HCT116 (cell line): ENCODE results near the gene VAV1. TPM values are rescaled to one million over a fixed set of nuclear protein-coding genes. Genes with fewer than 3 reads are reported as not detected.

Source experiments
- ATAC-seq: fragments of 200-7000 bp; cut with Tn5 transposase; 2 replicates; pipeline ENCODE4 v1.9.1; 2020; ENCODE audit warnings: mild to moderate bottlenecking, moderate library complexity
- BruUV-seq: library from RNA; stranded (reverse); fragments of 400-500 nt; replicated peaks from 2 replicates; lab custom pipeline; 2021; lab: Mats Ljungman, UMichigan
- CTCF ChIA-PET: fragments of 300-600 bp; sonication (Branson Sonifier 250); formaldehyde crosslinking; loops from one replicate; lab custom pipeline; 2021; ENCODE audit warnings: antibody characterized with exemption; lab: Charles Lee
- POLR2A ChIA-PET: fragments of 300-600, 350-600 bp; sonication (Branson Sonifier 250); formaldehyde crosslinking; loops from one replicate; lab custom pipeline; 2021; ENCODE audit warnings: antibody characterized with exemption; lab: Charles Lee
- RAD21 ChIA-PET, 2 experiments: fragments of 300-600 bp; sonication (Branson Sonifier 250); formaldehyde crosslinking; loops; one replicate each; lab custom pipeline; 2023; ENCODE audit warnings: low total read pairs in 2 of 2; ENCODE audit not compliant: uncharacterized antibody in 2 of 2, unreplicated experiment in 2 of 2, low non-redundant PET in 1 of 2; lab: Charles Lee
- DNase-seq: peaks from one replicate; pipeline ENCODE4 v3.0.0-alpha.2; 2010; ENCODE audit warnings: low read depth, low spot score
- H2AFZ ChIP-seq: fragments of 200-600 bp; shearing (Covaris generic), sonication (generic); 2 replicates; pipeline ENCODE4 v1.6.1; 2017; ENCODE audit warnings: low read depth, mixed run types, mixed read lengths, antibody characterized with exemption, low read length; ENCODE audit not compliant: poor library complexity, severe bottlenecking
- H3K27ac ChIP-seq: 2 replicates; pipeline ENCODE4 v1.5.1; 2012; ENCODE audit warnings: low read depth, low read length
- H3K27me3 ChIP-seq: fragments of 200-600 bp; sonication (generic); 2 replicates; pipeline ENCODE4 v1.6.1; 2016; ENCODE audit warnings: mixed run types, low read length, mixed read lengths; ENCODE audit not compliant: insufficient read depth
- H3K36me3 ChIP-seq, 2 experiments: fragments of 200-500 bp in 1 of 2; fragments of 200-600 bp in 1 of 2; sonication (Bioruptor generic) in 1 of 2; sonication (generic) in 1 of 2; 2 replicates each; pipeline versions ENCODE4 v1.5.1 to v1.6.1; 2014 to 2016; ENCODE audit warnings: low read length in 2 of 2, inconsistent platforms in 1 of 2, mixed read lengths in 1 of 2, mixed run types in 1 of 2; ENCODE audit not compliant: insufficient read depth in 2 of 2, control insufficient read depth in 1 of 2
- H3K4me1 ChIP-seq, 2 experiments: fragments of 200-600 bp in 1 of 2; sonication (generic) in 1 of 2; 2 replicates each; pipeline versions ENCODE4 v1.5.1 to v1.6.1; 2012 to 2017; ENCODE audit warnings: low read length in 2 of 2, inconsistent platforms in 1 of 2, mild to moderate bottlenecking in 1 of 2, mixed read lengths in 1 of 2, mixed run types in 1 of 2, moderate library complexity in 1 of 2; ENCODE audit not compliant: insufficient read depth in 2 of 2, control insufficient read depth in 1 of 2
- H3K4me2 ChIP-seq: fragments of 200-600 bp; sonication (generic); 2 replicates; pipeline ENCODE4 v1.6.1; 2017; ENCODE audit warnings: mixed run types, low read length, mixed read lengths
- H3K4me3 ChIP-seq, 2 experiments: fragments of 200-600 bp in 1 of 2; sonication (generic) in 1 of 2; replicated peaks in 1 of 2; 2 replicates each; pipeline ENCODE4 v1.5.1; 2011 to 2016; ENCODE audit warnings: low read length in 2 of 2, control low read depth in 1 of 2, low read depth in 1 of 2, mild to moderate bottlenecking in 1 of 2, mixed read lengths in 1 of 2, mixed run types in 1 of 2
- H3K79me2 ChIP-seq: fragments of 200-600 bp; sonication (generic); 2 replicates; pipeline ENCODE4 v1.6.1; 2017; ENCODE audit warnings: mild to moderate bottlenecking, mixed run types, low read length, moderate library complexity, mixed read lengths; ENCODE audit not compliant: insufficient read depth
- H3K9ac ChIP-seq: fragments of 200-600 bp; sonication (generic); 2 replicates; pipeline ENCODE4 v1.6.1; 2016; ENCODE audit warnings: low read length, mixed read lengths
- H3K9me2 ChIP-seq: fragments of 200-600 bp; sonication (generic), shearing (Covaris generic); 2 replicates; pipeline ENCODE4 v1.6.1; 2017; ENCODE audit warnings: mixed run types, mild to moderate bottlenecking, moderate library complexity; ENCODE audit not compliant: insufficient read depth
- H3K9me3 ChIP-seq, 2 experiments: fragments of 200-500 bp in 1 of 2; fragments of 200-600 bp in 1 of 2; sonication (Bioruptor generic) in 1 of 2; sonication (generic) in 1 of 2; 2 replicates each; pipeline ENCODE4 v1.6.1; 2014 to 2017; ENCODE audit warnings: low read length in 2 of 2, mixed read lengths in 2 of 2, inconsistent platforms in 1 of 2, low read depth in 1 of 2, mild to moderate bottlenecking in 1 of 2, mixed run types in 1 of 2, moderate library complexity in 1 of 2; ENCODE audit not compliant: control insufficient read depth in 1 of 2, insufficient read depth in 1 of 2
- H4K20me1 ChIP-seq: fragments of 200-600 bp; sonication (generic), shearing (Covaris generic); 2 replicates; pipeline ENCODE4 v1.6.1; 2017; ENCODE audit warnings: mixed run types, mild to moderate bottlenecking, moderate library complexity; ENCODE audit not compliant: insufficient read depth
- CTCF ChIP-seq, 3 experiments: fragments of 200-600 bp in 1 of 3; sonication (generic) in 1 of 3; IDR thresholded peaks in 2 of 3; conservative IDR thresholded peaks in 1 of 3; 2 replicates each; pipeline ENCODE4 v1.5.1; 2012 to 2017; ENCODE audit warnings: low read depth in 2 of 3, low read length in 2 of 3, antibody characterized with exemption in 1 of 3, borderline replicate concordance in 1 of 3, control low read depth in 1 of 3, mild to moderate bottlenecking in 1 of 3, mixed read lengths in 1 of 3, mixed run types in 1 of 3, moderate library complexity in 1 of 3; ENCODE audit not compliant: insufficient read depth in 1 of 3
- EGR1 ChIP-seq: IDR thresholded peaks from 2 replicates; pipeline ENCODE4 v1.6.1; 2012; ENCODE audit warnings: low read depth
- ELF1 ChIP-seq: IDR thresholded peaks from 2 replicates; pipeline ENCODE4 v1.6.1; 2012; ENCODE audit warnings: low read depth, borderline replicate concordance
- JUND ChIP-seq: IDR thresholded peaks from 2 replicates; pipeline ENCODE4 v1.6.1; 2012
- POLR2A ChIP-seq: IDR thresholded peaks from 2 replicates; pipeline ENCODE4 v1.7.0; 2011; ENCODE audit warnings: borderline replicate concordance; ENCODE audit not compliant: insufficient read depth, insufficient read length; ENCODE audit errors: extremely low read depth
- RAD21 ChIP-seq: IDR thresholded peaks from 2 replicates; pipeline ENCODE4 v1.6.1; 2012; ENCODE audit warnings: low read depth, mild to moderate bottlenecking
- REST ChIP-seq: IDR thresholded peaks from 2 replicates; pipeline ENCODE4 v1.6.1; 2012; ENCODE audit warnings: low read depth
- SIN3A ChIP-seq: IDR thresholded peaks from 2 replicates; pipeline ENCODE4 v1.6.1; 2012; ENCODE audit warnings: low read depth
- SRF ChIP-seq: IDR thresholded peaks from 2 replicates; pipeline ENCODE4 v1.6.1; 2012; ENCODE audit warnings: low read depth
- TCF7L2 ChIP-seq: IDR thresholded peaks from 2 replicates; pipeline ENCODE4 v1.7.0; 2011; ENCODE audit warnings: borderline replicate concordance, inconsistent platforms; ENCODE audit not compliant: insufficient read depth, insufficient read length; ENCODE audit errors: extremely low read depth
- intact Hi-C: fragments of 100-400 bp; cut with micrococcal nuclease; formaldehyde crosslinking; loops from 2 replicates; pipeline ENCODE4 v1.10.0; 2022
- total RNA-seq: library from RNA; stranded (reverse); gene quantifications from one replicate; pipeline ENCODE4 v1.2.1, GENCODE V29; 2021; ENCODE audit not compliant: unreplicated experiment
- TF ChIP-seq, protein P1 (sequence below): IDR thresholded peaks from 2 replicates; pipeline ENCODE4 v1.6.1; 2012

Gene VAV1
- total RNA-seq, 1 experiment from 2014 or later = 20.6 TPM

DNA sequence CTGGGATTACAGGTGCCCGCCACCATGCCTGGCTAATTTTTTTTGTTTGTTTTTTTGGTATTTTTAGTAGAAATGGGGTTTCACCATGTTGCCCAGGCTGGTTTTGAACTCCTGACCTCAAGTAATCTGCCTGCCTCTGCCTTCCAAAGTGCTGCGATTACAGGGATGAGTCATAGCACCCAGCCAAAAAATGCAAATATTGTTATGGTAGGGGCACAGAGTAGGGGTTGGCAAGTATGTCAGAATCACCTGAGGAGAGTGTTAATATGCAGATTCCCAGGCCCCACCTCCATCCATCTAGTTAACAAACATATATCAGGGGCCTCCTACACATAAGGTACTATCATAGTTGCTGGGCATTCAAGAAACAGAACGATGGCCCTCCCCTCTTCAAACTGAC is 44.7 kb downstream of the VAV1 start:
- no peak overlapping the region for H3K4me3 ChIP-seq
- TF ChIP-seq JUND = no peak
- TF ChIP-seq, protein P1, sequence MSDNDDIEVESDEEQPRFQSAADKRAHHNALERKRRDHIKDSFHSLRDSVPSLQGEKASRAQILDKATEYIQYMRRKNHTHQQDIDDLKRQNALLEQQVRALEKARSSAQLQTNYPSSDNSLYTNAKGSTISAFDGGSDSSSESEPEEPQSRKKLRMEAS = no peak
- no peak for TF ChIP-seq SIN3A
- TF ChIP-seq ELF1 = no peak
- no peak for TF ChIP-seq EGR1
- no peak for TF ChIP-seq RAD21
- no peak for TF ChIP-seq SRF
- no peak for TF ChIP-seq CTCF (IDR thresholded peaks at IDR 0.05 in 2 of 3, conservative IDR thresholded peaks at IDR 0.05 in 1 of 3; ENCODE audit: borderline replicate concordance in 1 of 3, insufficient read depth in 1 of 3, low read depth in 2 of 3, low read length in 2 of 3)
- TF ChIP-seq TCF7L2 = no peak
- TF ChIP-seq POLR2A = no peak
- TF ChIP-seq REST = no peak
- CTCF ChIA-PET = no interaction called here
- peaks cover 0 to 2% of the 10 kb centered on the region in 2 experiments; a peak in 2 of 4 replicates for H3K4me1 ChIP-seq
- H3K27ac ChIP-seq = no peak overlapping the region
- no peak overlapping the region for H3K9ac ChIP-seq
- no peaks in the 10 kb centered on the region for H4K20me1 ChIP-seq
- peaks cover 0 to 3% of the 10 kb centered on the region in 2 experiments; a peak in 1 of 4 replicates for H3K9me3 ChIP-seq
- POLR2A ChIA-PET = no interaction called here
- H3K9me2 ChIP-seq = no peaks in the 10 kb centered on the region
- H3K79me2 ChIP-seq = no peaks in the 10 kb centered on the region
- BruUV-seq = no TSS peak
- ATAC-seq (no peak), DNase-seq (no peak)
- H3K4me2 ChIP-seq = no peak overlapping the region
- no peaks in the 10 kb centered on the region for H3K36me3 ChIP-seq
- intact Hi-C loops = no loop called here
- RAD21 ChIA-PET = no interaction called here
- H3K27me3 ChIP-seq = no peaks in the 10 kb centered on the region
- H2AFZ ChIP-seq = no peak overlapping the region
